ENCODE measurements around the gene NUMB.

Gene NUMB

GRCh38 chr14:73277376-73277775 lies 181.0 kb downstream of the NUMB start:
- H3K4me3 ChIP-seq (ENCODE audit: control insufficient read depth in 1 of 7, extremely low read depth in 1 of 7, insufficient read depth in 4 of 7, low read depth in 2 of 7, low read length in 6 of 7), result no peak overlapping the region
- ChIA-PET POLR2A (interaction anchor here (1.0 kb wide), 1 partner anchor 15 kb away, joined by 4 read pairs; no protein-coding TSS in a partner anchor), CTCF (no interaction called here)
- peaks cover 29 to 63% (median 44%) of the 10 kb centered on the region in 4 experiments for H3K36me3 ChIP-seq (ENCODE audit: control insufficient read depth in 4 of 4, insufficient read depth in 4 of 4, low read length in 3 of 4)
- DNase-seq, result no peak
- no peak overlapping the region for H3K27ac ChIP-seq (ENCODE audit: insufficient read depth in 1 of 2, low read depth in 1 of 2, low read length in 2 of 2, poor library complexity in 1 of 2, severe bottlenecking in 2 of 2)
- H3K27me3 ChIP-seq (replicated peaks in 2 of 5; ENCODE audit: control insufficient read depth in 4 of 5, insufficient read depth in 5 of 5, low read length in 4 of 5), result no peaks in the 10 kb centered on the region
- H3K9me3 ChIP-seq (ENCODE audit: control extremely low read depth in 1 of 5, control insufficient read depth in 4 of 5, insufficient read depth in 2 of 5, low read depth in 1 of 5, low read length in 4 of 5), result no peaks in the 10 kb centered on the region
- H3K4me1 ChIP-seq (ENCODE audit: control extremely low read depth in 1 of 4, control insufficient read depth in 4 of 4, insufficient read depth in 4 of 4, low read length in 3 of 4), result no peaks in the 10 kb centered on the region
- WGBS (ENCODE audit: insufficient coverage), result 100% methylated on average over 2 of the region's 2 CpGs

DNA sequence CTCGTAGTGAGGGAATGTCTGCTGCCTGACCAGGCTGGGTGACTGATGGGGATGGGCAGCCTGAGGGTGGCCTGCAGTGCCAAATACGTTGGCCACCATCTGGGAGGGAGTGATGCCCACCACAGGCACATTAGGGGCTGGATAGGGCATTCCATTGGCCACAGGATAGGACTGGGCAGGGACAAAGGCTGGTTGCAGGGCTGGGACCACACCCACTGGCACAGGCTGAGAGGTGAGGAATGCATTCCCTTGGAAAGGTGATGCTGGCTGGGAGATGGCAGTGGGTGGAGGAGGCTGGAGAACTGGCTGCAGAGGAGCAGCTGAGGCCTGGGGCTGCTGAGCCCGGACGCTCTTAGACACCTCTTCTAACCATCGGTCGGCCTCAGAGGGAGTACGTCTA lies 181.5 kb downstream of the NUMB start:
- DNase-seq, result no peak
- Histone ChIP-seq H3K9me3 (ENCODE audit: control extremely low read depth in 1 of 5, control insufficient read depth in 4 of 5, insufficient read depth in 2 of 5, low read depth in 1 of 5, low read length in 4 of 5) (no peaks in the 10 kb centered on the region), H3K36me3 (ENCODE audit: control insufficient read depth in 4 of 4, insufficient read depth in 4 of 4, low read length in 3 of 4) (peaks cover 26 to 58% (median 40%) of the 10 kb centered on the region in 4 experiments), H3K27ac (ENCODE audit: insufficient read depth in 1 of 2, low read depth in 1 of 2, low read length in 2 of 2, poor library complexity in 1 of 2, severe bottlenecking in 2 of 2) (no peak overlapping the region), H3K27me3 (replicated peaks in 2 of 5; ENCODE audit: control insufficient read depth in 4 of 5, insufficient read depth in 5 of 5, low read length in 4 of 5) (no peaks in the 10 kb centered on the region), H3K4me1 (ENCODE audit: control extremely low read depth in 1 of 4, control insufficient read depth in 4 of 4, insufficient read depth in 4 of 4, low read length in 3 of 4) (no peaks in the 10 kb centered on the region), H3K4me3 (ENCODE audit: control insufficient read depth in 1 of 7, extremely low read depth in 1 of 7, insufficient read depth in 4 of 7, low read depth in 2 of 7, low read length in 6 of 7) (no peak overlapping the region)
- WGBS (ENCODE audit: insufficient coverage), result 98% methylated on average over 6 of the region's 7 CpGs
- CTCF ChIA-PET, result no interaction called here
- POLR2A ChIA-PET, result no interaction called here

- POLR2A ChIA-PET, result no interaction called here
- Histone ChIP-seq H3K4me1 (ENCODE audit: control extremely low read depth in 1 of 4, control insufficient read depth in 4 of 4, insufficient read depth in 4 of 4, low read length in 3 of 4) (peaks cover 0 to 12% (median 7%) of the 10 kb centered on the region in 4 experiments), H3K27me3 (replicated peaks in 2 of 5; ENCODE audit: control insufficient read depth in 4 of 5, insufficient read depth in 5 of 5, low read length in 4 of 5) (no peaks in the 10 kb centered on the region), H3K4me3 (ENCODE audit: control insufficient read depth in 1 of 7, extremely low read depth in 1 of 7, insufficient read depth in 4 of 7, low read depth in 2 of 7, low read length in 6 of 7) (no peak overlapping the region), H3K27ac (ENCODE audit: insufficient read depth in 1 of 2, low read depth in 1 of 2, low read length in 2 of 2, poor library complexity in 1 of 2, severe bottlenecking in 2 of 2) (no peak overlapping the region), H3K36me3 (ENCODE audit: control insufficient read depth in 4 of 4, insufficient read depth in 4 of 4, low read length in 3 of 4) (peaks cover 15 to 41% (median 26%) of the 10 kb centered on the region in 4 experiments), H3K9me3 (ENCODE audit: control extremely low read depth in 1 of 5, control insufficient read depth in 4 of 5, insufficient read depth in 2 of 5, low read depth in 1 of 5, low read length in 4 of 5) (no peaks in the 10 kb centered on the region)
- CTCF ChIA-PET, result interaction anchor here (1.0 to 1.4 kb wide), 2 partner anchors 9 to 198 kb away, joined by 3 to 4 read pairs; no protein-coding TSS in a partner anchor
- 100% methylated on average over 4 of the region's 4 CpGs for WGBS (ENCODE audit: insufficient coverage)
- DNase-seq, result no peak
Observed at GRCh38 chr14:73273799-73274198, 184.5 kb downstream of the NUMB start.

- CTCF ChIA-PET, result interaction anchor here (1.1 to 1.4 kb wide), 2 partner anchors 23 to 41 kb away, joined by 3 to 5 read pairs; no protein-coding TSS in a partner anchor
- POLR2A ChIA-PET, result interaction anchor here (0.6 kb wide), 1 partner anchor 1385 kb away, joined by 6 read pairs; no protein-coding TSS in a partner anchor
Observed at GRCh38 chr14:73272393-73272792, 186.0 kb downstream of the NUMB start.

DNA sequence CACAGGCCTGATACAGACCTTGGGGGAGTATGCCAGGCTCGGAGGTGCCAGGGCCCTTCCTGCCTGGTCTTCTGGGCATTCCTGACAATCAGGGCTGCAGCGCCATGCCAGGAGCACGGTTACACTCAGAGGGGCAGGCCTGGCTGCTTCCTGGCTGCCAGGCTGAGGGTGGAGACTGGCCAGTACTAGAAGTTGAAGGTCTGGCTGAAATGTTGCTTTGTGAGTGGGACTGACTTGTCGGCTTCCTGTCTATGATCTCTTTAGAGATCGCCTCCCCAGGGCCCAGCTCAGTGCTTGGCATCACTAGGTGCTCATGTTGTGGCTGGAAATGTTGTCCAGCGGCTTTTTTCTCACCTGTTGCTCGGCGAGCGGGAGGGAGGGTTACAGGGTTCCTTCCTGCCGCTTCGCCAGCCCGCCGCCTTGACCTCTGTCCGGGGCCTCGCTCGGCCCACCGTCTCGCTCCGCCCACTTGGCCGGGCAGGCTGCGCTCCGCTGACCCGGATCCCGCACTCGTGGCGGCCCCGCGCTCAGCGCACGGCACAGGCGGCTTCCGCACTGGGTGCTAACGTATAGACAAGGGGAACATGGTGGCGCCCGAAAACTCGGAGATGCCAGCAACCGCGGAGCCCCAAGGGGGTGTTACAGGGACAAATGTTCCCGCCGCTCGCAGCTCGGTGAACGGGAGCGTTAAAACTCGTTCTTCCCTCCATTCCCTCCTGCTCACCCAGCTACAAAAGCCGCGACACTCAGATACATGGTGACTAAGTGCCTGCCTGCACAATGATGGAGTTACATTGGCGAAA lies 188.4 kb downstream of the NUMB start:
- Histone ChIP-seq H3K9me3 (ENCODE audit: control extremely low read depth in 1 of 5, control insufficient read depth in 4 of 5, insufficient read depth in 2 of 5, low read depth in 1 of 5, low read length in 4 of 5) (no peaks in the 10 kb centered on the region), H3K36me3 (ENCODE audit: control insufficient read depth in 4 of 4, insufficient read depth in 4 of 4, low read length in 3 of 4) (peaks cover 4 to 15% (median 11%) of the 10 kb centered on the region in 4 experiments), H3K27me3 (replicated peaks in 2 of 5; ENCODE audit: control insufficient read depth in 4 of 5, insufficient read depth in 5 of 5, low read length in 4 of 5) (no peaks in the 10 kb centered on the region), H3K4me3 (ENCODE audit: control insufficient read depth in 1 of 7, extremely low read depth in 1 of 7, insufficient read depth in 4 of 7, low read depth in 2 of 7, low read length in 6 of 7) (peak overlapping the region in 6 of 7 experiments; percentile 4 to 71 (median 55)), H3K4me1 (ENCODE audit: control extremely low read depth in 1 of 4, control insufficient read depth in 4 of 4, insufficient read depth in 4 of 4, low read length in 3 of 4) (peaks cover 0 to 12% (median 7%) of the 10 kb centered on the region in 4 experiments), H3K27ac (ENCODE audit: insufficient read depth in 1 of 2, low read depth in 1 of 2, low read length in 2 of 2, poor library complexity in 1 of 2, severe bottlenecking in 2 of 2) (no peak overlapping the region)
- POLR2A ChIA-PET, result no interaction called here
- CTCF ChIA-PET, result interaction anchor here (1.6 kb wide), 1 partner anchor 38 kb away, joined by 4 read pairs; no protein-coding TSS in a partner anchor
- DNase-seq, result peak in 2 of 3 donors; percentile 29 to 44
- WGBS (ENCODE audit: insufficient coverage), result 11% methylated on average over 26 of the region's 48 CpGs

More at GRCh38 chr14:73272393-73272792, 186.0 kb downstream of the NUMB start:
- WGBS (ENCODE audit: insufficient coverage), result 98% methylated on average over 6 of the region's 6 CpGs
- no peaks in the 10 kb centered on the region for H3K9me3 ChIP-seq (ENCODE audit: control extremely low read depth in 1 of 5, control insufficient read depth in 4 of 5, insufficient read depth in 2 of 5, low read depth in 1 of 5, low read length in 4 of 5)
- H3K27ac ChIP-seq (ENCODE audit: insufficient read depth in 1 of 2, low read depth in 1 of 2, low read length in 2 of 2, poor library complexity in 1 of 2, severe bottlenecking in 2 of 2), result no peak overlapping the region
- no peak for DNase-seq
- peaks cover 0 to 12% (median 7%) of the 10 kb centered on the region in 4 experiments for H3K4me1 ChIP-seq (ENCODE audit: control extremely low read depth in 1 of 4, control insufficient read depth in 4 of 4, insufficient read depth in 4 of 4, low read length in 3 of 4)
- H3K4me3 ChIP-seq (ENCODE audit: control insufficient read depth in 1 of 7, extremely low read depth in 1 of 7, insufficient read depth in 4 of 7, low read depth in 2 of 7, low read length in 6 of 7), result no peak overlapping the region
- peaks cover 15 to 34% (median 25%) of the 10 kb centered on the region in 4 experiments for H3K36me3 ChIP-seq (ENCODE audit: control insufficient read depth in 4 of 4, insufficient read depth in 4 of 4, low read length in 3 of 4)
- no peaks in the 10 kb centered on the region for H3K27me3 ChIP-seq (replicated peaks in 2 of 5; ENCODE audit: control insufficient read depth in 4 of 5, insufficient read depth in 5 of 5, low read length in 4 of 5)

- WGBS (ENCODE audit: insufficient coverage), result 95% methylated on average over 6 of the region's 6 CpGs
- POLR2A ChIA-PET, result no interaction called here
- peaks cover 0 to 3% (median under 1%) of the 10 kb centered on the region in 4 experiments for H3K36me3 ChIP-seq (ENCODE audit: control insufficient read depth in 4 of 4, insufficient read depth in 4 of 4, low read length in 3 of 4)
Observed at GRCh38 chr14:73267474-73267873, 190.9 kb downstream of the NUMB start.

GRCh38 chr14:73266317-73266716 lies 192.0 kb downstream of the NUMB start:
- POLR2A ChIA-PET, result interaction anchor here (1.1 kb wide), 1 partner anchor 10 kb away, joined by 4 read pairs; no protein-coding TSS in a partner anchor
- Histone ChIP-seq H3K4me3 (ENCODE audit: control insufficient read depth in 1 of 7, extremely low read depth in 1 of 7, insufficient read depth in 4 of 7, low read depth in 2 of 7, low read length in 6 of 7) (no peak overlapping the region), H3K27ac (ENCODE audit: insufficient read depth in 1 of 2, low read depth in 1 of 2, low read length in 2 of 2, poor library complexity in 1 of 2, severe bottlenecking in 2 of 2) (no peak overlapping the region), H3K27me3 (replicated peaks in 2 of 5; ENCODE audit: control insufficient read depth in 4 of 5, insufficient read depth in 5 of 5, low read length in 4 of 5) (no peaks in the 10 kb centered on the region), H3K4me1 (ENCODE audit: control extremely low read depth in 1 of 4, control insufficient read depth in 4 of 4, insufficient read depth in 4 of 4, low read length in 3 of 4) (peaks cover 0 to 12% (median 7%) of the 10 kb centered on the region in 4 experiments), H3K36me3 (ENCODE audit: control insufficient read depth in 4 of 4, insufficient read depth in 4 of 4, low read length in 3 of 4) (no peaks in the 10 kb centered on the region), H3K9me3 (ENCODE audit: control extremely low read depth in 1 of 5, control insufficient read depth in 4 of 5, insufficient read depth in 2 of 5, low read depth in 1 of 5, low read length in 4 of 5) (no peaks in the 10 kb centered on the region)
- 95% methylated on average over 7 of the region's 7 CpGs for WGBS (ENCODE audit: insufficient coverage)
- no peak for DNase-seq
- CTCF ChIA-PET, result interaction anchor here (1.1 to 1.7 kb wide), 3 partner anchors 13 to 206 kb away, joined by 3 to 5 read pairs (median 4); no protein-coding TSS in a partner anchor

More at GRCh38 chr14:73267474-73267873, 190.9 kb downstream of the NUMB start:
- Histone ChIP-seq H3K27me3 (replicated peaks in 2 of 5; ENCODE audit: control insufficient read depth in 4 of 5, insufficient read depth in 5 of 5, low read length in 4 of 5) (no peaks in the 10 kb centered on the region), H3K4me3 (ENCODE audit: control insufficient read depth in 1 of 7, extremely low read depth in 1 of 7, insufficient read depth in 4 of 7, low read depth in 2 of 7, low read length in 6 of 7) (no peak overlapping the region), H3K4me1 (ENCODE audit: control extremely low read depth in 1 of 4, control insufficient read depth in 4 of 4, insufficient read depth in 4 of 4, low read length in 3 of 4) (peaks cover 0 to 12% (median 7%) of the 10 kb centered on the region in 4 experiments), H3K27ac (ENCODE audit: insufficient read depth in 1 of 2, low read depth in 1 of 2, low read length in 2 of 2, poor library complexity in 1 of 2, severe bottlenecking in 2 of 2) (no peak overlapping the region), H3K9me3 (ENCODE audit: control extremely low read depth in 1 of 5, control insufficient read depth in 4 of 5, insufficient read depth in 2 of 5, low read depth in 1 of 5, low read length in 4 of 5) (no peaks in the 10 kb centered on the region)
- CTCF ChIA-PET, result interaction anchor here (1.7 kb wide), 1 partner anchor 28 kb away, joined by 5 read pairs; no protein-coding TSS in a partner anchor
- no peak for DNase-seq
